CD14-positive monocyte (primary cell): ENCODE data around the gene NKX2-1. TPM values are rescaled to one million over a fixed set of nuclear protein-coding genes. Genes with fewer than 3 reads are reported as not detected.
"Not testable (repeated sequence)": the region's sequence is repeated elsewhere in the genome, so short reads cannot be mapped to it uniquely, and the experiment has no call there.

Source experiments
- DNase-seq, 3 donors: peaks; one replicate each; pipeline ENCODE4 v3.0.0-alpha.2; 2011 to 2022
- H2AFZ ChIP-seq: 2 replicates; pipeline ENCODE4 v1.6.0; 2012; ENCODE audit warnings: mild to moderate bottlenecking, low read depth, low read length, inconsistent platforms; ENCODE audit not compliant: insufficient read depth, poor library complexity, severe bottlenecking
- H3K27ac ChIP-seq, 2 donors: 1 replicate in 1 of 2; 2 replicates in 1 of 2; pipeline ENCODE4 v1.5.1; 2012 to 2013; ENCODE audit warnings: low read length in 2 of 2, control low read depth in 1 of 2, inconsistent platforms in 1 of 2, low read depth in 1 of 2, mild to moderate bottlenecking in 1 of 2
- H3K27me3 ChIP-seq, 2 donors: one replicate each; pipeline versions ENCODE4 v1.6.0 to v1.6.1; 2011 to 2013; ENCODE audit warnings: low read length in 2 of 2; ENCODE audit not compliant: control insufficient read depth in 2 of 2, insufficient read depth in 2 of 2
- H3K36me3 ChIP-seq, 2 donors: replicated peaks in 1 of 2; 1 replicate in 1 of 2; 2 replicates in 1 of 2; pipeline versions ENCODE4 v1.5.1 to v1.6.1; 2012 to 2013; ENCODE audit warnings: low read length in 2 of 2, control low read depth in 1 of 2, inconsistent platforms in 1 of 2, mild to moderate bottlenecking in 1 of 2; ENCODE audit not compliant: insufficient read depth in 2 of 2, control insufficient read depth in 1 of 2
- H3K4me1 ChIP-seq, 2 donors: 1 replicate in 1 of 2; 2 replicates in 1 of 2; pipeline versions ENCODE4 v1.5.1 to v1.6.1; 2012 to 2013; ENCODE audit warnings: low read length in 2 of 2, control low read depth in 1 of 2, inconsistent platforms in 1 of 2, mild to moderate bottlenecking in 1 of 2, moderate library complexity in 1 of 2; ENCODE audit not compliant: insufficient read depth in 2 of 2, control insufficient read depth in 1 of 2
- H3K4me2 ChIP-seq: replicated peaks from 2 replicates; pipeline ENCODE3; 2012; ENCODE audit warnings: low read length, moderate library complexity, mild to moderate bottlenecking; ENCODE audit not compliant: poor library complexity, severe bottlenecking; ENCODE audit errors: extremely low read depth
- H3K4me3 ChIP-seq, 3 experiments: fragments of 200-600 bp in 1 of 3; sonication (generic) in 1 of 3; replicated peaks in 1 of 3; 1 replicate in 2 of 3; 2 replicates in 1 of 3; pipeline ENCODE4 v1.5.1; 2011 to 2013; ENCODE audit warnings: low read length in 3 of 3, mild to moderate bottlenecking in 3 of 3, control low read depth in 2 of 3, low read depth in 2 of 3, inconsistent platforms in 1 of 3, moderate library complexity in 1 of 3
- H3K79me2 ChIP-seq: 2 replicates; pipeline ENCODE4 v1.6.0; 2012; ENCODE audit warnings: mild to moderate bottlenecking, control low read depth, inconsistent platforms, low read length, moderate library complexity; ENCODE audit not compliant: insufficient read depth
- H3K9ac ChIP-seq: 2 replicates; pipeline ENCODE4 v1.6.0; 2017; ENCODE audit warnings: low read length, mild to moderate bottlenecking; ENCODE audit not compliant: insufficient read depth, poor library complexity, severe bottlenecking
- H3K9me3 ChIP-seq, 2 donors: replicated peaks in 1 of 2; 1 replicate in 1 of 2; 2 replicates in 1 of 2; pipeline versions ENCODE4 v1.5.1 to v1.6.1; 2012 to 2013; ENCODE audit warnings: low read length in 2 of 2, control low read depth in 1 of 2; ENCODE audit not compliant: control insufficient read depth in 1 of 2, insufficient read depth in 1 of 2
- H4K20me1 ChIP-seq: 2 replicates; pipeline ENCODE4 v1.6.0; 2012; ENCODE audit warnings: mild to moderate bottlenecking, low read length, control low read depth, moderate library complexity; ENCODE audit not compliant: insufficient read depth
- H3K27ac Mint-ChIP-seq, 7 donors: one replicate each; pipeline ENCODE4 v1.8.0; 2020; ENCODE audit warnings: mild to moderate bottlenecking in 7 of 7, mixed read lengths in 7 of 7, moderate library complexity in 6 of 7, inconsistent platforms in 2 of 7
- H3K27me3 Mint-ChIP-seq, 3 donors: one replicate each; pipeline ENCODE4 v1.8.0; 2021 to 2022; ENCODE audit warnings: low read depth in 3 of 3, mild to moderate bottlenecking in 3 of 3, mixed read lengths in 3 of 3, moderate library complexity in 3 of 3, inconsistent platforms in 1 of 3
- H3K36me3 Mint-ChIP-seq, 2 donors: one replicate each; pipeline ENCODE4 v1.8.0; 2020; ENCODE audit warnings: mixed read lengths in 2 of 2, inconsistent platforms in 1 of 2, mild to moderate bottlenecking in 1 of 2
- H3K4me1 Mint-ChIP-seq: one replicate; pipeline ENCODE4 v1.8.0; 2020; ENCODE audit warnings: mild to moderate bottlenecking, mixed read lengths
- H3K4me3 Mint-ChIP-seq, 2 donors: one replicate each; pipeline ENCODE4 v1.8.0; 2020; ENCODE audit warnings: mild to moderate bottlenecking in 2 of 2, mixed read lengths in 2 of 2, moderate library complexity in 1 of 2
- H3K9me3 Mint-ChIP-seq, 7 donors: one replicate each; pipeline ENCODE4 v1.8.0; 2020 to 2022; ENCODE audit warnings: mixed read lengths in 7 of 7, mild to moderate bottlenecking in 6 of 7, moderate library complexity in 6 of 7, inconsistent platforms in 2 of 7
- WGBS: methylation state at CpG from one replicate; pipeline ENCODE4 v1.1.5; 2013; ENCODE audit warnings: missing lambda C conversion rate; ENCODE audit not compliant: insufficient coverage; 5-methylcytosine and 5-hydroxymethylcytosine counted together
- intact Hi-C, 2 donors: fragments of 100-400 bp; cut with micrococcal nuclease; formaldehyde crosslinking; loops; one replicate each; pipeline versions ENCODE4 v1.15.0 to v1.15.1; 2023
- polyA plus RNA-seq, 3 donors: library from polyadenylated mRNA; depleted of rRNA in 1 of 3; unstranded in 2 of 3; stranded (reverse) in 1 of 3; fragments of 300-500 nt in 2 of 3; fragments of >200 nt in 1 of 3; fragmentation: Illumina TruSeq in 2 of 3; gene quantifications; 1 replicate in 2 of 3; 2 replicates in 1 of 3; pipeline ENCODE4 v1.2.3, GENCODE V29; 2012 to 2021
- TF ChIP-seq, protein P1 (sequence below): fragments of 200-600 bp; IDR thresholded peaks from one replicate; pipeline ENCODE4 v1.8.0; 2022; ENCODE audit warnings: antibody characterized with exemption, mild to moderate bottlenecking

Gene NKX2-1
- polyA plus RNA-seq, 3 donors, result not detected

DNA sequence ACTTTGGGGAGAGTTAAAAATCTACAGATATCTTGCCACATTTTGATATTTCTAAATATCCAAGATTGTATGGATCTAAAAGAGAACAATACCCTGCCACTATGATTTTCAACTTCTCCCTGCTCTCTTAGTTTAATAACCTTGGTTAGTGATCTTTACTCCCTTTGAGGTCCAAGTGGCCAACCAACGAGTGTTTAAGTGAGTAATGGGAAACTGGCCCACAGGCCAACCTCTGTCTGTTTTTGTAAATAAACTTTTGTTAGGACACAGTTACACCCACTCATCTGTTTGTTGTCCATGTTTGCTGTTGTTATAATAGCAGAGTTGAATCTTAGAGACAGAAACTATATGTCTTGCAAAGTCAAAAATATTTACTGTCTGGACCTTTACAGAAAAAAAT lies 30.9 kb upstream of the NKX2-1 start:
- no peaks in the 10 kb centered on the region for H3K4me1 Mint-ChIP-seq
- H3K9ac ChIP-seq, result no peak overlapping the region
- H3K36me3 ChIP-seq, result no peaks in the 10 kb centered on the region
- no peaks in the 10 kb centered on the region for H4K20me1 ChIP-seq
- H3K9me3 Mint-ChIP-seq, result no peaks in the 10 kb centered on the region
- H3K27ac ChIP-seq, result no peak overlapping the region
- H3K9me3 ChIP-seq, result no peaks in the 10 kb centered on the region
- no peaks in the 10 kb centered on the region for H3K79me2 ChIP-seq
- H3K4me2 ChIP-seq, result no peak overlapping the region
- H3K36me3 Mint-ChIP-seq, result no peaks in the 10 kb centered on the region
- no peaks in the 10 kb centered on the region for H3K4me1 ChIP-seq
- no peak overlapping the region for H3K4me3 Mint-ChIP-seq
- WGBS, result no CpG with 5 or more reads among the region's 1 CpG
- no peak overlapping the region for H3K27ac Mint-ChIP-seq
- no peak overlapping the region for H2AFZ ChIP-seq
- no peaks in the 10 kb centered on the region for H3K27me3 ChIP-seq
- TF ChIP-seq, protein P1, sequence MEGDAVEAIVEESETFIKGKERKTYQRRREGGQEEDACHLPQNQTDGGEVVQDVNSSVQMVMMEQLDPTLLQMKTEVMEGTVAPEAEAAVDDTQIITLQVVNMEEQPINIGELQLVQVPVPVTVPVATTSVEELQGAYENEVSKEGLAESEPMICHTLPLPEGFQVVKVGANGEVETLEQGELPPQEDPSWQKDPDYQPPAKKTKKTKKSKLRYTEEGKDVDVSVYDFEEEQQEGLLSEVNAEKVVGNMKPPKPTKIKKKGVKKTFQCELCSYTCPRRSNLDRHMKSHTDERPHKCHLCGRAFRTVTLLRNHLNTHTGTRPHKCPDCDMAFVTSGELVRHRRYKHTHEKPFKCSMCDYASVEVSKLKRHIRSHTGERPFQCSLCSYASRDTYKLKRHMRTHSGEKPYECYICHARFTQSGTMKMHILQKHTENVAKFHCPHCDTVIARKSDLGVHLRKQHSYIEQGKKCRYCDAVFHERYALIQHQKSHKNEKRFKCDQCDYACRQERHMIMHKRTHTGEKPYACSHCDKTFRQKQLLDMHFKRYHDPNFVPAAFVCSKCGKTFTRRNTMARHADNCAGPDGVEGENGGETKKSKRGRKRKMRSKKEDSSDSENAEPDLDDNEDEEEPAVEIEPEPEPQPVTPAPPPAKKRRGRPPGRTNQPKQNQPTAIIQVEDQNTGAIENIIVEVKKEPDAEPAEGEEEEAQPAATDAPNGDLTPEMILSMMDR, result no peak
- H3K4me3 ChIP-seq, result no peak overlapping the region
- DNase-seq, result no peak
- intact Hi-C loops, result no loop called here
- H3K27me3 Mint-ChIP-seq, result peaks cover 0 to 5% (median 2%) of the 10 kb centered on the region in 3 donors

DNA sequence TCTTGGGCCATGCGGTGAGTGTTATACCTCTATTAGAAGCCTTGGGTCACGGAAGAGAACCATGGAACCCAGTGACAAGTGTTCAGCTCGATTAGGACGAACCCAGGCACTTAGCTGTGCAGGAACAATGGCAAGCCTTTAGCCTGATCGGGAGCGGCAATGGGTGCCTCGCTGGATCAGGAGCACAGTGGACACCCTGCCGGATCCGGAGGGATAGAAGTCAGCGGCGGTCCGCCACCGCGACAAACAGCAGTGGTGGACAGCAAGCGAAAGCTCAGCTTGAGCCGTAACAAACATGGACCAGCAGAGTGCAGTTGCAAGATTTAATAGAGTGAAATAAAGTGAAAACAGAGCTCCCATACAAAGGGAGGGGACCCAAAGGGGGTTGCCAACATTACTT lies 24.2 kb upstream of the NKX2-1 start:
- H3K79me2 ChIP-seq, DNase-seq, H3K4me1 Mint-ChIP-seq, H3K27me3 ChIP-seq, H3K36me3 Mint-ChIP-seq, H3K27ac Mint-ChIP-seq, H3K9ac ChIP-seq, H3K36me3 ChIP-seq, H3K9me3 ChIP-seq, H3K4me3 ChIP-seq, H4K20me1 ChIP-seq, H3K4me3 Mint-ChIP-seq, H2AFZ ChIP-seq, H3K4me2 ChIP-seq, H3K4me1 ChIP-seq, H3K9me3 Mint-ChIP-seq, H3K27me3 Mint-ChIP-seq, H3K27ac ChIP-seq, intact Hi-C loops: not testable (repeated sequence)
- 94% methylated on average over 6 of the region's 16 CpGs for WGBS
